Retinal pigment epithelial cell (primary cell): Measurements from ENCODE around the gene HAUS7.
A peak's percentile ranks its signal among the peaks of the same experiment; 100 is the strongest.

Source experiments
- DNase-seq: peaks from one replicate; pipeline ENCODE4 v3.0.0-alpha.2; 2010; ENCODE audit warnings: low read depth
- H3K4me3 ChIP-seq: 2 replicates; pipeline ENCODE4 v1.5.1; 2011; ENCODE audit warnings: mild to moderate bottlenecking, low read length, control low read depth, moderate library complexity
- TF ChIP-seq, protein P1 (sequence below): conservative IDR thresholded peaks from 2 replicates; pipeline ENCODE4 v1.5.1; 2011; ENCODE audit warnings: low read depth, low read length, control low read depth, inconsistent platforms

HAUS7 gene

GRCh38 chrX:153499341-153499740, 29.0 kb upstream of the HAUS7 start:
- TF ChIP-seq, protein P1, sequence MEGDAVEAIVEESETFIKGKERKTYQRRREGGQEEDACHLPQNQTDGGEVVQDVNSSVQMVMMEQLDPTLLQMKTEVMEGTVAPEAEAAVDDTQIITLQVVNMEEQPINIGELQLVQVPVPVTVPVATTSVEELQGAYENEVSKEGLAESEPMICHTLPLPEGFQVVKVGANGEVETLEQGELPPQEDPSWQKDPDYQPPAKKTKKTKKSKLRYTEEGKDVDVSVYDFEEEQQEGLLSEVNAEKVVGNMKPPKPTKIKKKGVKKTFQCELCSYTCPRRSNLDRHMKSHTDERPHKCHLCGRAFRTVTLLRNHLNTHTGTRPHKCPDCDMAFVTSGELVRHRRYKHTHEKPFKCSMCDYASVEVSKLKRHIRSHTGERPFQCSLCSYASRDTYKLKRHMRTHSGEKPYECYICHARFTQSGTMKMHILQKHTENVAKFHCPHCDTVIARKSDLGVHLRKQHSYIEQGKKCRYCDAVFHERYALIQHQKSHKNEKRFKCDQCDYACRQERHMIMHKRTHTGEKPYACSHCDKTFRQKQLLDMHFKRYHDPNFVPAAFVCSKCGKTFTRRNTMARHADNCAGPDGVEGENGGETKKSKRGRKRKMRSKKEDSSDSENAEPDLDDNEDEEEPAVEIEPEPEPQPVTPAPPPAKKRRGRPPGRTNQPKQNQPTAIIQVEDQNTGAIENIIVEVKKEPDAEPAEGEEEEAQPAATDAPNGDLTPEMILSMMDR, result no peak
- DNase-seq, result no peak
- no peak overlapping the region for H3K4me3 ChIP-seq

DNA sequence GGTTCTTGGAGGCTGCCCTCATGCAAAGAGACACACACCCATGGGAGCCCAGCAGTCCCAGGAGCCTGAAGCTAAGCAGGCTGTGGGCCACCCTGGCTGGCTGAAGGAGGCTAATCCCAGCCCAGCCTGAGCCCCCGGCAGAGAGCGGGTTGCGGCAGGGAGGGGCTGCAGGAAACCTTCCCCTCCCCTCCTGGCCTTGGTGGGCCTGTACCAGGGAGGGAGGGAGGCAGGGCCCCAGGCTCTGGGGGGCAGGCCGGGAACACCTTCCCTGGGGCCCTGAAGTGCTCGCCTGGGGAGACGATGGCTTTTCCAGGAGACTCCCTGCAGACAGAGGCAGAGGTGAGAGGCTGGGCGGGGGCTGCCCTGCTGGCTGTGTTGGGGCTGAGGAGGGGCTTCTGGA, 28.1 kb upstream of the HAUS7 start:
- no peak for DNase-seq
- H3K4me3 ChIP-seq, result no peak overlapping the region
- TF ChIP-seq, protein P1, result no peak

GRCh38 chrX:153496590-153496959, 26.2 kb upstream of the HAUS7 start:
- no peak for DNase-seq
- TF ChIP-seq, protein P1, result no peak

GRCh38 chrX:153495903-153496589, 25.7 kb upstream of the HAUS7 start:
- no peak for DNase-seq
- H3K4me3 ChIP-seq, result no peak overlapping the region
- TF ChIP-seq, protein P1, result no peak

More at GRCh38 chrX:153496590-153496959, 26.2 kb upstream of the HAUS7 start:
- no peak overlapping the region for H3K4me3 ChIP-seq

DNA sequence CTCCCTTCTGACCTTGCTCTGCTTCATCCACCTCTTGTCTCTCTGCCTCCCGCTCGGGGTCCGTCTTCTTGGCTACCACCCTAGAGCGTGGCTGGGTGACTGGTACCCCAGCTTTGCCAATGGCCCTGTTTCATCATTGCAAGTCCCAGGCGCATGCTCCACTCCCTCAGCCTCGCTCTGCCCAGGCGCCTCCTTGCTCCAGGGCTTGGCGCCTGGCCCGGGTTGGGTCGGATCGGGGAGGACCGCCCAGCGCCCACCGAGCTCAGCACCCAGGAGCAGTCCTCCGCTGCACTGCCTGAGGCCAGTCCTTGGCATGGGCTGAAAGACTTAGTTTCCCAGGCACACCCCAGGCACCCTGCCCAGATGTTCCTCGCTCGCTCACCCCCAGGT, 25.0 kb upstream of the HAUS7 start:
- H3K4me3 ChIP-seq, result no peak overlapping the region
- DNase-seq, result no peak
- TF ChIP-seq, protein P1, result no peak

GRCh38 chrX:153494541-153495361, 24.4 kb upstream of the HAUS7 start, which contains the start of gene BGN:
TSS of gene BGN (plus strand) at chrX:153494980. CDS start at chrX:153504632, 9,652 bp downstream.
- peak within 1 kb of the TSS; percentile 22 for H3K4me3 ChIP-seq
- TF ChIP-seq, protein P1, result no peak

More at GRCh38 chrX:153494541-153495361, 24.4 kb upstream of the HAUS7 start, which contains the start of gene BGN:
- no peak for DNase-seq
